Erythroblast (primary cell): ENCODE measurements around the gene MTHFD2.
"Not testable (repeated sequence)": the region's sequence is repeated elsewhere in the genome, so short reads cannot be mapped to it uniquely, and the experiment has no call there.

ENCODE experiments used
- DNase-seq, 2 experiments: peaks; one replicate each; lab custom pipeline; 2025; lab: John Stamatoyannopoulos, UW
- GATA1 ChIP-seq: IDR thresholded peaks from 2 replicates; pipeline ENCODE4 v1.6.1; 2011; ENCODE audit warnings: low read depth, mild to moderate bottlenecking, control low read depth, low read length, moderate library complexity
- POLR2A ChIP-seq: IDR thresholded peaks from 2 replicates; pipeline ENCODE4 v1.6.1; 2011; ENCODE audit warnings: mild to moderate bottlenecking, low read length

The MTHFD2 gene

DNA sequence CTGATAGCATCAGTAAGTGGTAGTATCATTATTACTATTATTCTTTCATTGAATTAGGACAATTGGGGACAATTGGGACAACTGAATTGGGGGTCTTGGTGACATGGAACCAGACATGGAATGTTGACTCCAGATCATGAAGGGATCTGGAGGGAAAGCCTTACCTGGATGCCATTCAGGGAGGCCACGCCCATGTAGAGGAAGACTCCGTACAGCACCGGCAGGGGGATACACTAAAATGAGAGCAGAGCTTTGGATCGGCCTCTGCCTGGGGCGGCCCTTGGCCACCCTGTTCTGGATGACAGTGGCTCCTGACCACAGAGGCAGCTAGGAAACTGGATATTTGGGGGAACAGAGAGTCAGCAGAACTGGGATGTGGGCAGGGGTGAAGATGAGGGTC lies 29.2 kb downstream of the MTHFD2 start:
- no peak for DNase-seq
- TF ChIP-seq POLR2A (no peak), GATA1 (no peak)

DNA sequence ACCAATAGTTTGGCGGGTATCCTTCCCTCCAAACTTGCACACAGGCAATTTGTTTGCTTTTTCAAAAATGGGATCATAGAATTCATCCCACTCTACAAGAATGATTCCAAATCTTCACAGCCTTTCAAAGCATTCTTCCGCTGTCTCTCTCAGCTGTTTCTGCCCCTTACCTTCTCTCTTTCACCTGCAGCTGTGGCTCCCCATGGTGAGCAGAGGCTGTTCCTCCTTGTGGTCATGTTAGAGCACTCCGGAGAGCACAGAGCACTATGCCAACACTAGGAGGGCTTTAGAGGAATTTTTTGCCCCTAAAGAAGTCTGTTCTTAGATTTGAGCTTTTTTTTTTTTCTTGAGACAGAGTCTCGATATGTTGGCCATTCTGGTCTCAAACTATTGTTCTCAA lies 30.4 kb downstream of the MTHFD2 start:
- TF ChIP-seq GATA1 (no peak), POLR2A (no peak)
- no peak for DNase-seq

DNA sequence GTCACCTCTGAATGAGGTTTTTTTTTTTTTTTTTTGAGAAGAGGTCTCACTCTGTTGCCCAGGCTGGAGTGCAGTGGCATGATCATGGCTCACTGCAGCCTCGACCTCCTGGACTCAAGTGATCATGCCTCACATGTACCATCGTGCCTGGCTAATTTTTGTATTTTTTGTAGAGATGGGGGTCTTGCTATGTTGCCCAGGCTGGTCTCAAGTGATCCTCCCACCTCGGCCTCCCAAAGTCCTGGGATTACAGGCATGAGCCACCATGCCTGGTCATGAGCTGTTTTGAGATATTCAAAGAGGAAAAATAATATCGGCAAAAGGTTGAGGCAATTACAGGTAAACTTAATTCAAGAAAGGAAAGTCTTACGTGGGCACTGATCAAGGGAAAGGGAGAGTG lies 31.4 kb downstream of the MTHFD2 start:
- not testable (repeated sequence) for DNase-seq

GRCh38 chr2:74232426-74232825 lies 34.0 kb downstream of the MTHFD2 start:
- TF ChIP-seq POLR2A = no peak
- no peak for TF ChIP-seq GATA1
- DNase-seq = no peak

GRCh38 chr2:74233648-74234047 lies 35.2 kb downstream of the MTHFD2 start:
- DNase-seq = no peak
- no peak for TF ChIP-seq GATA1
- no peak for TF ChIP-seq POLR2A

DNA sequence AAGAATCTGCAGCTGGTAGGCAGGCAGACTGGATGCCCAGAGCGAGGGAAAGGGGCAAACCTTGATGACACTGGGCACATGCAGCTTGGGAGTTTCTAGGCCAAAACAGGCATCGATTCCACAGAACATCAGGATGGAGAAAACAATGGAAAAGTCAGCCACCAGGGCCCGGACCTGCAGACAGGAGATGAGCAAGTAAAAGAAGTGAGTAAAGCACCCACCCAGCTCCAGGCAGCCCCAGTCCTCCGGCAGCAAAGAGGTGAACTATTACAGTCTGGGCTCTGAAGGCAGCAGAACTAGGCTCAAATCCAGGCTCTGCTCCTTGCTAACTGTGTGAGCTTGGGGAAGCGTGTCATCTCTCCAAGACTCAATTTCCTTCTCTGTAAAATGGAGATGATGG lies 36.6 kb downstream of the MTHFD2 start:
- no peak for DNase-seq
- TF ChIP-seq POLR2A = no peak
- no peak for TF ChIP-seq GATA1

DNA sequence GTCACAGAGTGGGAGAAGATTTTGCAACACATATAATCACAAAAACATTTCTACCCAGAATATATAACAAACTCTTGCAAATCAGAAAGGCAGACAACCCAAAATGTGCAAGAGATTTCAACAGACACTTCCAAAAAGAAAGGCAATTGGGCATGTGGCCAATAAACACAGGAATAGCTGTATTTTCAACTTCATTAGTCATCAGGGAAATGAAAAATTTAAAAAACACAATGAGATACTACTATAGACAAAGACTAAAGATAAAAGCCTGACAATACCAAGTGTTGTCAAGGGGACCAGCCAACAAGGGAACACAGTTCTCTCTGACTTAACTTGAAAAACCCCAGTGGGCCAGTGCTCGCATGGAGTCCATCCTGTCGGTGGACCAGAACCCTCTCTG lies 40.5 kb downstream of the MTHFD2 start:
- TF ChIP-seq POLR2A (no peak), GATA1 (no peak)
- no peak for DNase-seq

GRCh38 chr2:74239346-74239745 lies 40.9 kb downstream of the MTHFD2 start:
- TF ChIP-seq POLR2A (no peak), GATA1 (no peak)
- no peak for DNase-seq

DNA sequence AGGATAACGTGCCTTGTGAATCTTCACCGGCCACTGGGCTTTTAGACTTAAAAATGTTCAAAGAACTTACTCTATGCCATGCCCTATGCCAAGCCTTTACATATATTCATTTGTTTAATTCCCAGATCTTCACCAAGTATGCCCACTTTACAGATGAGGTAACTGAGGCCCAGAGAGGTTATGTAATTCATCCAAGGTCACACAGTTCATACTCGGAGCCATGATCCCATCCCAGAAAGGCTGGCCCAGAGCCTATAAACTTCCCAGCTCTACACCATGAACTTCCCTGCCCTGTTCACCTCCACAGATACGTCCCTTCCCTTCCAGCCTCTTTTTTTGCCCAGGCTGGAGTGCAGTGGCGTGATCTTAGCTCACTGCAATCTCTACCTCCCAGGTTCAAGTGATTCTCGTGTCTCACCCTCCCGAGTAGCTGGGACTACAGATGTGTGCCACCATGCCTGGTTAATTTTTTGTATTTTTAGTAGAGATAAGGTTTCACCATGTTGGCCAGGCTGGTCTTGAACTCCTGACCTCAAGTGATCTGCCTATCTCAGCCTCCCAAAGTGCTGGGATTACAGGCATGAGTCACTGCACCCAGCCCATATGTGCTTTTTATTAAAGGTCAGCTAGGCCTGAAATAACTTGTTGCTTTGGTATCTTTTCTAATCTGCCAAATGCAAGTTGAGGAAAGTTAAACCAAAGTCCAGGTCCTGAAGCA lies 44.1 kb downstream of the MTHFD2 start:
- DNase-seq = peak in 1 of 2 experiments; percentile 35
- TF ChIP-seq POLR2A = no peak
- TF ChIP-seq GATA1 = no peak

GRCh38 chr2:74244286-74244685 lies 45.9 kb downstream of the MTHFD2 start:
- TF ChIP-seq GATA1 (no peak), POLR2A (no peak)
- no peak for DNase-seq

DNA sequence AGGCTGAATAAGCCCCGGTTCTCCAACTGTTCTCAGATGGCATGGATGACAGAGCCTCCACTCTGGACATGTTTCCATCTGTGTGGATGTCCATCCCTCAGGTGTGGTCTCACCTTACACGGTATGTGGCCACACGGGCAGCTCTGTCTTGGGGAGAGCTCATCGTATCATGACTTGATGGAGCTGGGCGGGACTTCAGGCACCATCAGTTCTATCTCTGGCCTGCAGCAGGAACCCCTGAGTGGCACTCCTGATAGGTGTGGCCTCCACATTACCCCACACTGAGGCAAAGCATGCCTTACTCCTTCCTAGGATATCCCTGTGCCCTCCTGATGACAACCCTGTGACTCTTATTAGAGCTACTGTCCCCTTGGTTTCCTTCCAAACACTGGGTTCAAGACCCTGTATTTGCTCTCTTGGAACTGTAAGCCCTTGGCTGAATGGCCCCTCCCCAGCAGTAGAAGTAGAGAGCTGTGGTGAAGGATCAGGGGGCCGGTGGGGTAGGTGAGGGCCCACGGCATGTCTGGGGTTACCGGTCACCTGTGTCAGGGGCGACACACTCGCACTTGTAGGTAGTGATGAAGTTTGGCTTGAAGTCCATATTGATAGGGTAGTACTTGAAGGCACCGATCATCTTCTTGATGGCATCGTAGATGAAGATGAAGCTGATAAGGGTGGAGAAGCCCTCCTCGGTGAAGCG lies 48.2 kb downstream of the MTHFD2 start:
- TF ChIP-seq POLR2A (no peak), GATA1 (no peak)

DNA sequence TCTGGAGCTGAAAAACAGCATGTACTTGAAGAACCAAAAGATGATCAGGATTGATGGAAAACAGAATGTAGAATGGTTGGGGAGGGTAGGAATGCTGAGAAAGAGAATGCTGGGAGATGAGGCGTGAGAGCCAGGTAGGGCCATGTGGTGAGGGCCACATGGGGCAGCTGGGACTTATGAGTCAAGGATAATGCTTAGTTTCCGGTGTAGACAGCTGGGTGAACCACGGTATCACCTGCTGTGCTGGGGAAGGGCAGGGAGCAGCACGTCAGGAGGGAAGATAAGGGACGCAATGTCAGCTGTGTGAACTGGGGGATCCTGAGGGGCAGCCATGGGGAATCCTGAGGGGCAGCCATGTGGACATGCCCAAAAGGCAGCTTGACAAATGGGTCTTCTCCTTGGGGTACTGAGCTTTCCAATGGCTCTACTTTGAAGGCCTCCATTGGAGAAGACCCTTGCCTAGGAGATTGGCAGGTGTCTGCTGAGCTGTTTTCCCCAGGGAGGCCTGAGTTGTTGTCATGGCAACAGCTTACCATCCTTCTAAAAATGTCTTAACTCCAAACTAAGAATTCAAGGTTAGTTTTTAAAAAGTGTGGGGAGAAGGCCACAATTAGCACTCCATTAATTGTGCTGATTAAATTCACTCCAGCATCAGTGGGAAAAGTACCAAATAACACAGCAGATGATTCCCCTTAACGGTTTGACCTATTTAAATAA lies 51.1 kb downstream of the MTHFD2 start:
- DNase-seq = no peak
- no peak for TF ChIP-seq POLR2A
- no peak for TF ChIP-seq GATA1

More for the DNA sequence above, 48.2 kb downstream of the MTHFD2 start:
- peak in 1 of 2 experiments; percentile 14 for DNase-seq

DNA sequence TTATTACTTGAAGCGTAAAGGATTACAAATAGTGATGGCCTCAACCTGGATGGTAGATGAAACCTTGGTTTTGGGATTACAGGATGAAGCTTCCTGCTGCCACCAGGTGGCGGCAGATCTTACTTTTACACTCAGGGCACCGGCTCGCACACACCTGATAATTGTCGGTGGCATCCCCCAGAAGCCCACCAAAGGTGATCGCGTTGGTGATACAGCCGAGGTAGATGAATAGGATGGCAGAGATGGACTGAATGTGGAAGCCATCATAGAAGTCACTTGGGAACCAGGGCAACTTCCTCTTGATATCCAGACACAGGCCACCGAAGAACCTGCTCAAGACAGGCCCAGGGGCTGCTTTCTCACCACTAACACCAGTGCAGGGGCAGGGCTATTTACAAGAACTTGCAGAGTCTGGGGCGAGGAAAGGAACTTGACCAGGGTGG lies 51.8 kb downstream of the MTHFD2 start:
- peak; percentile 58 to 78 for DNase-seq

DNA sequence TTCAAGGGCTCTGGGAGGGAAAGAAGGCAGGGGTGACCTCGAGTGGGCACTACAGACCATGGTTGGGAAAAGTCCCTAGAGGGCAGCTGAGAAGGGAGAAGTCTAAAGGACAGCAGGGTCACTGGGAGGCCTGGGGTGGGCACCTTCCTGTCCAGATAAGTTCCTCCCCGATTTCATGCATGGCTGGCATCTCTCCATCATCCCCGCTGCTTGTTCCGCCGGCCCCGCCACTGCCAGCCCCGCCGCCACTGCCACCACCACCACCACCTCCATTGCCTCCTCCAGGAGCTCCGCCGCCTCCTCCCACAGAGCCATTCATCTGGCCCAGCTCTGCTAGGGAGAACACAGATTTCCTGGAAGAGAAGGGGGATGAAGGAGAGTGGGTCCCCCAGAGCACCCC lies 53.6 kb downstream of the MTHFD2 start:
- no peak for DNase-seq
- no peak for TF ChIP-seq GATA1
- no peak for TF ChIP-seq POLR2A

More for the DNA sequence above, 51.8 kb downstream of the MTHFD2 start:
- TF ChIP-seq GATA1 (no peak), POLR2A (no peak)
